NCI-H82 (cell line): ENCODE data around the gene SLC38A9.
A peak's percentile ranks its signal among the peaks of the same experiment; 100 is the strongest.
"Not testable (repeated sequence)": the region's sequence is repeated elsewhere in the genome, so short reads cannot be mapped to it uniquely, and the experiment has no call there.

Source experiments
- DNase-seq: peaks from one replicate; lab custom pipeline; 2025; lab: John Stamatoyannopoulos, UW

Gene SLC38A9

GRCh38 chr5:55702598-55703345 lies 9.4 kb downstream of the SLC38A9 start:
- no peak for DNase-seq

DNA sequence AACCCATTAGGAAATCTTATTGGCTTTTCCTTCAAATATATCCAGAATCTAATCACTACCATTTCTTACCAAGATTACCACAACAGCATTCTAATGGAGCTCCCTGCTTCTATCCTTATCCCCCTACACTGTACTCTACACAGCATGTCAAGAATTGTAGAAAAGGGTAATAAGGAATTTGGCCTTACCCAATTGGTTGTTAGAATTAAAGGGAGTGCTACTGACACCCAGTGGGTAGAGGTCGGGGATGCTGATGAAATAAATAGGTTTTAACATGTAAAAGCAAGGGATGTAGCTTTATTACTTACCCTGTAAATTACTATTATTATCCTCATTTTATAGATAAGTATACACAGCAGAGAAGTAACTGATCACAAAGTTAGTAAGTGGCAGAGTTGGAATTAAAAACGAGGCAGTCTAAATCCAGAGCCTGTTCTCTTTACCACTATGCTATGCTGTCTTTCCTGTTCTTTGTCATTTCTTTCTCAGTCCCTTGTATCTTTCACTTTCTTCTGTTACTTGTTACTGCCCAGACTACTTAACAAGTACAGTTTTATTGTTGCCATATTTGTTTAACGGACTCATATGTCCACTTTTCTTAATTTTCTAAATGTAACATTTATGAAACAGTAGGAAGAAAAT lies 10.5 kb downstream of the SLC38A9 start:
- no peak for DNase-seq

GRCh38 chr5:55700745-55701144 lies 11.4 kb downstream of the SLC38A9 start:
- DNase-seq: no peak

DNA sequence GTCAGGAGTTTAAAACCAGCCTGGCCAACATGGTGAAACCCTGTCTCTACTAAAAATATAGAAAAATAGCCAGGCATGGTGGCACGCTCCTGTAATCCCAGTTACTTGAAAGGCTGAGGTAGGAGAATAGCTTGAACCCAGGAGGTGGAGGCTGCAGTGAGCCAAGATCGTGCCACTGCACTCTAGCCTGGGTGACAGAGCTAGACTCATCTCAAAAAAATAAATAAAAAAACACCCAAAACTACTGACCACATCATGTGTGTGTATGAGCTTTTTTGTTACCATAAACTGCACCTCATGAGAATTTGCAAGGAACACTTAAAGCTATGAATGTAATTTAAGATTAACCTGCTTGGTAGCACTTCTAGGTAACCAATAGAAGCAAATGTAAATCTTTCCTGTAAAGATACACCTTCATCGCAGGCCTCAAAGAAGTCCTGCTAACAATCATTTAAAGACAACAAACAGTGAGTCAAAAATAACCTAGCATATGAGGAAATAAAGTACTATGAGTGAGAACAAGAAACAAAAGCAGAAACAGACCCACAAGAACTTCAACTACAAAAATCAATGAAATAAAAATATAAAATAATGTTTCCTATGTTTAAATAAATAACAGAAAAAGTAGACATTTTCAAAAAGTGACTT lies 13.0 kb downstream of the SLC38A9 start:
- DNase-seq: no peak

- DNase-seq: not testable (repeated sequence)
Observed at GRCh38 chr5:55696704-55697103, 15.4 kb downstream of the SLC38A9 start.

GRCh38 chr5:55694152-55694830 lies 17.8 kb downstream of the SLC38A9 start:
- DNase-seq: peak; percentile 57

- DNase-seq: no peak
Observed at GRCh38 chr5:55692509-55692908, 19.6 kb downstream of the SLC38A9 start.

- DNase-seq: no peak
Observed at GRCh38 chr5:55692106-55692417, 20.1 kb downstream of the SLC38A9 start.

DNA sequence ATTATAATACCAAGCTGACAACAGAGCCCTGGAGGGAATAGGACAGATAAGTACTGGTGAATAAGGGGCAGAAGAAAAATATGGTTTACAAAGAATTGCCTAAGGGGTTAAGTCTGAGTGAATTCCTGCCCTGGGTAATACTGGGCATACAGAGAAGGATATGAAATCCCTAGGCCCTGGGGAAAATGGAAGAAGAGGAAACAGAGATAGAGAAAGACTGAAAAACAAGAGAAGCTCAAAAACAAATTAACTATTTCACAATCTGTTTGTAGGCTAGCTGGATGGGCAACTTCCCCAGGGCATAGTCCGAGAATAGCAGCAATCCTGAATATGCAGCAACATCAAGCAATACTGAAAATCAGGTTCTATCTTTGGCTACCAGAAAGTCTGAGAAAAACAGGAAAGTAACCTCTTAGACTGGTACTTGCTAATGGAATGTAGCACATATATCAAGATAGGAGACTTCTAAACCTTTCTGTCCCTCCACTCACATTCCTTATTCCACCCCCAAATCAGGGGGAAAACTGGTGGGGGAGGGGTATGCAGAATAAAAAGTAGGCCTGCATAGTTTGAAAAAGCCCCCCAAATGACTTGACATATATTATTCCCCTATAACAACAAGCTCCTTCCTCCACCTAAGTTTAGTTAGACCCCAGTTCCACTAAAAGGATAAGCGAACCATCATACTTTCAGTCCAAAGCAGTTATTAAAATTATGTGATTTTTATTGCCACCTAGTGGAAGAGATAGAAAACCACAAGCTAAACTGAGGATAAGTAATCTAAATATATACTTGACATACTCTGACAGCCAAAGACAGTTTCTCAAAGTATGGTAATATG lies 20.6 kb downstream of the SLC38A9 start:
- peak; percentile 34 for DNase-seq

- DNase-seq: no peak
Observed at GRCh38 chr5:55682071-55682470, 30.1 kb downstream of the SLC38A9 start.

- no peak for DNase-seq
Observed at GRCh38 chr5:55681301-55681700, 30.8 kb downstream of the SLC38A9 start.

DNA sequence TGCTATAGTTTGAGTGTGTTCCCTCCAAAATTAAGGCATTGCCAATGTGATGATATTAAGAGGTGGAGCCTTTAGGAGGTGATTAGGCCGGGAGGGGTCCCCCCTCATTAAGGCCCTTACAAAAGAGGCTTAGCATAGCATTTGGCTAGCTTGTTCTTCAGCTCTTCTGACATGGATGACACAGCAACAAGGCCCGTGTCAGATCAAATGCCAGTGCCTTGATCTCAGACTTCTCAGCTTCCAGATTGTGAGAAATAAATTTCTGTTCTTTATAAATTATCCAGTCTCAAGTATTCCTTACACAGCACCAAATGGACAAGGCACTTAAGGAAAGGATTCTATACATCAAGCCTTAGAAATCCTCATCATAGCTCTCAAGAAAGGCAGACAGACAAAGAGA lies 31.8 kb downstream of the SLC38A9 start:
- peak; percentile 72 for DNase-seq

- no peak for DNase-seq
Observed at GRCh38 chr5:55679556-55679955, 32.6 kb downstream of the SLC38A9 start.

- no peak for DNase-seq
Observed at GRCh38 chr5:55675119-55675518, 37.0 kb downstream of the SLC38A9 start.

- no peak for DNase-seq
Observed at GRCh38 chr5:55674340-55674739, 37.8 kb downstream of the SLC38A9 start.

GRCh38 chr5:55672477-55672911 lies 39.6 kb downstream of the SLC38A9 start:
- no peak for DNase-seq

- no peak for DNase-seq
Observed at GRCh38 chr5:55671975-55672374, 40.1 kb downstream of the SLC38A9 start.

GRCh38 chr5:55668356-55668755 lies 43.8 kb downstream of the SLC38A9 start:
- no peak for DNase-seq

- no peak for DNase-seq
Observed at GRCh38 chr5:55667938-55668337, 44.2 kb downstream of the SLC38A9 start.

DNA sequence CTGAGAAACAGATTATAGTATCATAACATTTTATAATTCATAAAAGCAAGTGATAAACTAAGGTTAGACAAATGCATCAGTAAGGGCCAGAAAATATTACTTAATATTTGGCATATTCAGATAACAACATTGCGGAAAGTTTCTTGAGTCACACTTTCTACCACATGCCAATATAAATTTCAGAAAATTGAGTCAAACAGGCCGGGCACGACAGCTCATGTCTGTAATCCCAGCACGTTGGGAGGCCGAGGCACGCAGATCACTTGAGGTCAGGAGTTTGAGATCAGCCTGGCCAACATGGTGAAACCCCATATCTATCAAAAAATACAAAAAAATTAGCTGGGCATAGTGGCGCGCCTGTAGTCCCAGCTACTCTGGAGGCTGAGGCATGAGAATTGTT lies 47.1 kb downstream of the SLC38A9 start:
- no peak for DNase-seq

DNA sequence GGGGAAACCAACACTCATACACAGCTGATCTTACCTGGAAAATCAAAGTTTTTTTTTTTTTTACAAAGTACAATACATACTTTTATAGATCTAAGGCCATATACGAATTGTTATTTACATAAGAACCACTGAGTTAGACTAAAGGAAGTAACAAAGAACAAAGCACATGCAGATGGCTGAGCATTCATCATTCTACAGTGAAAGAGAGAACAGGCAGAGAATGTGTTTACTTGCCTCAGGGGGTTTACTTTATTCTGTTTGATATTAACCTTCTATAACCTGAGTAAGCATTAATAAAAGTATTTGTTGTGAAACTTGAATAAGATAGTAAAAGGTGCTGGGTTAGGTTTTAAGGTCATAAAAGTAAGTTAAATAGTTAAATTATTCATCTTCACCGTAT lies 54.7 kb downstream of the SLC38A9 start:
- DNase-seq: no peak

DNA sequence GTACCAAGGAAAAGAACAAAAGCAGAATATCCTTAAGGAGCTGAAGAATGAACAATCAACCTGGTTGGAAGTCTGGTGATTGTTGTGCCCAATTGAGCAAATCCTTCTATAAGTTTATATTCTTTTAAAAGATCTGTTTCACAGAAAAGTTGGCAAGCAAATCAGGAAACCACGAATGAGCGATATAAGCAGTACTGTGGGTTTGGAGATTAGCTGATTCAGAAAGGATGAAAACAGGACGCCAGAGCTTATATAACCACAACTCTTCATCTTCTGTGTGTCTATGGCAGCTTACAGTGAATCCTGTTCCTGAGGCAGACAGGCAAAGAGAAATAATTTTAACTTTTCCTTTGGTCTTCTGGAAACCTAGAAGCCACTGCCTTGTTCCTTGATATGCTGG lies 61.7 kb downstream of the SLC38A9 start:
- DNase-seq: no peak
